ENCODE results near the gene SRGAP2C.
A peak's percentile ranks its signal among the peaks of the same experiment; 100 is the strongest.
"Not testable (repeated sequence)": the region's sequence is repeated elsewhere in the genome, so short reads cannot be mapped to it uniquely, and the experiment has no call there.

The SRGAP2C gene

GRCh38 chr1:121178197-121178596, 6.6 kb upstream of the SRGAP2C start:
- H3K4me3 ChIP-seq (ENCODE audit: low read length); DNase-seq (ENCODE audit: low read depth): not testable (repeated sequence)

GRCh38 chr1:121183867-121184266, 908 bp upstream of the SRGAP2C start:
- peak overlapping the region; percentile 46 for H3K4me3 ChIP-seq (ENCODE audit: low read length)
- DNase-seq (ENCODE audit: low read depth) = not testable (repeated sequence)

DNA sequence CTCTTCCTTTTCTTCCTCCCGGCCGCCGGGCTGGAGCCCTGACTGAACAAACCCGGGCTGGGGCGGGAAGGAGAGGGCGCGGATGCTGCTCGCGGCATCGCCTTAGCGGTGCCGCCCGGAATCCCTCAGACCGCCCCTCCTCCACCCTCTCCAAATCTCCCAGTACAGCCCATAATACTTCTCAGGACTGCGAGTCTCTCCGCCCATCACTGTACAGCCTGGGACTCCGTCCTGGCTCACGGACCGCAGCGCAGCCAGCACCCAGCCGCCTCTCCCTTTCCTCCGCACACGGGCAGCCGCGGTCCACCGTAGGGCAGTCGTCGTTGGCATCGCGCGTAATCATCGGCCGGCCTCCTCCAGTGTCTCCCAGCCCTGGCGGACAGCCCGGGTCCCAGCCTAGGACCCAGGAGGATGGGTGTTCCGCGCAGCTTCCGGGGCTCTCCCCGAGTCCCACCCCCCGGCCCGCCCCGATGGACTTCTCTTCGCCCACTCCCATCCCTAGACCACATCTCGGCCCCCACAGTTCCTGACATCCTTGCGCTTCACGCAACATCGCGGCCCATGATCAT, 449 bp downstream of the SRGAP2C start:
- DNase-seq (ENCODE audit: low read depth); H3K4me3 ChIP-seq (ENCODE audit: low read length): not testable (repeated sequence)

GRCh38 chr1:121186191-121186590, 1.4 kb downstream of the SRGAP2C start:
- H3K4me3 ChIP-seq (ENCODE audit: low read length); DNase-seq (ENCODE audit: low read depth): not testable (repeated sequence)

DNA sequence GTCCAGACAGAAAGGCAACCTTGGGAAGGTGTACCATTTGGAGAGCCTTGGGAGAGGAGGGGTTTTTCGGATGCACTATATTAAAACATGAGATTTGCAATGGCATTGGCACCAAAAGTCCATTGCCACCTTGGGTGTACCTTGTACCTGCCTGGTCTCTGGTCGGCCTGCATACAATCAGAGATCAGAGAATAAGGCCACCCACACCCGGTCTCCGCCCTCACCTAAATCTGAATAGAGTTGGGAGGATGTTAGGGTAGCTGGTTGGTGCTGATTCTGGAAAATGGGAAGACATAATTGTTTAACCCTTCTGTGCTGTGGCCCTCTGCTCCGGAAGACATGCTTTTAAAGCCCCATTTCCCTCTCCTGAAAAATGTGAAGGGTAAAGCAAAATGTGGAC, 3.1 kb downstream of the SRGAP2C start:
- DNase-seq (ENCODE audit: low read depth); H3K4me3 ChIP-seq (ENCODE audit: low read length): not testable (repeated sequence)

- not testable (repeated sequence) for DNase-seq (ENCODE audit: low read depth); H3K4me3 ChIP-seq (ENCODE audit: low read length)
Observed at GRCh38 chr1:121192512-121192911, 7.7 kb downstream of the SRGAP2C start.

DNA sequence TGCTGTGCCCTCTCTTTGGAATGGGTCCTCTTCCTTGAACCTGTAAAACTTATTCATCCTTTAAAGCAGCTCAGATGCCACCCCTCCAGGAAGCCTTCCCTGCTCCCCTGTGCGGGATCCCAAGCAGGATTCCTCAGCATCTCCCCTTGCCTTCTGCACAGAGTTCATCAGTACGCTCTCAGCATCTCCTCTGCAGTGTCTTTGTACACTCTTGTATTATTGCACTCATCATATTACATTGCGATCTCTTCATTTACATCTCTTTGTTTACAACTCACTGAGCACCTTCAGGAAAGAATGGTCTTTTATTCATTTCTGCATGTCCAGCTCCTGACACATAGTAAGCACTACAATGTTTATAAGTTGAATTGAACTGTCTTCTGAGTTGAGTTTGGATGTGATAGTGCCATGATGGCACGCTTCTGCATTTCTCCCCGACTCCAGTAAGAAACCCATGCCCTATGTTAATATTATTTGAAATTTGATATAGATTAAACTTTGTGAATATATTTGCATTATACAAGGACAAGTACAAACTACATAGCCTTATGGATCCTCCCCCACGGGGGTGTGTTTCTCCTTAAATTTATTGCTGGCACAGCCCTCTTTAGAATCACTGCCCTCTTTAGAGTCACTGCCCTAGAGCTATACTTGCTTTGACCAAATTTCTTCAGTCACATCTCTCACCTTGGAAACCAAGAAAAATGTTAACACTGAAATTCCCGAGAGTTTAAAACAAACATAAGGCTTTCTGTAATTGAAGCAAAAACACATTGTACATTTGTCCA, 12.5 kb downstream of the SRGAP2C start:
- not testable (repeated sequence) for H3K4me3 ChIP-seq (ENCODE audit: low read length); DNase-seq (ENCODE audit: low read depth)

DNA sequence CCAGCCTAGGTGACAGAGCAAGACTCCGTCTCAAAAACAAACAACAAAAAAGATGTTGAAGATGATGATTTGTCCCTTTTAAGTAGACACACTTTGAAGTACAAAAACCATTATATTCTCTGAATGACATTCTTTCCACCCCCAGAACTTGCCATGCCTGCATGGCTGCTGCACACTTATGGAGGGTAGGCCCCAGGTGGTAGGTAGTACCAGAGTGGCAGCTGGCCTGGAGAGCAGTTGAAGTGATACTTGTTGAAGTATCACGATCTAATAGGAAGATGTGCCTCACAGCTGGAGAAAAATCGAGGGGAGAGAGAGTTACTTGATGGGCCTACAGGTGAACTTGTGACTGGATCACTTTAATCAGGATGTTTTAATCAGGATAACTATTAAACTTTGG, 15.0 kb downstream of the SRGAP2C start:
- not testable (repeated sequence) for H3K4me3 ChIP-seq (ENCODE audit: low read length); DNase-seq (ENCODE audit: low read depth)

DNA sequence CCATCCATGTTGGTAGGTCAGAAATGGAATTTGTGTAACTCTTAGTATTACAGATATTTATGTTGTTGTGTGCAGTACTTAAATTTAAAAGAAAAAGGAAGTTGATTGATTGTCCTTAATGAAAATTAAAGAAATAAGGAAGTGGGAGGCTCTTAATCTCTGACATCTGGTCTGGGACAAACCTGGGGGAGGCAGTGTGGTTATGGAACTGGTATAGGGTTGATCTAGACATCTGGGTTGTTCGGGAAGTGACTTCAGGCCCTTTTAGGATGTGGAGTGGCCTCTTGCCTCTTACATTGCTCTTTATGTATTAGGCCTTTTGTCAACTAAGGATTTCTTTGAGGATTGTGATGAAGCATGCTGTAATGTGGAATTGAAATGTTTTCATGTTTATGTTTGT, 15.5 kb downstream of the SRGAP2C start:
- not testable (repeated sequence) for DNase-seq (ENCODE audit: low read depth); H3K4me3 ChIP-seq (ENCODE audit: low read length)

DNA sequence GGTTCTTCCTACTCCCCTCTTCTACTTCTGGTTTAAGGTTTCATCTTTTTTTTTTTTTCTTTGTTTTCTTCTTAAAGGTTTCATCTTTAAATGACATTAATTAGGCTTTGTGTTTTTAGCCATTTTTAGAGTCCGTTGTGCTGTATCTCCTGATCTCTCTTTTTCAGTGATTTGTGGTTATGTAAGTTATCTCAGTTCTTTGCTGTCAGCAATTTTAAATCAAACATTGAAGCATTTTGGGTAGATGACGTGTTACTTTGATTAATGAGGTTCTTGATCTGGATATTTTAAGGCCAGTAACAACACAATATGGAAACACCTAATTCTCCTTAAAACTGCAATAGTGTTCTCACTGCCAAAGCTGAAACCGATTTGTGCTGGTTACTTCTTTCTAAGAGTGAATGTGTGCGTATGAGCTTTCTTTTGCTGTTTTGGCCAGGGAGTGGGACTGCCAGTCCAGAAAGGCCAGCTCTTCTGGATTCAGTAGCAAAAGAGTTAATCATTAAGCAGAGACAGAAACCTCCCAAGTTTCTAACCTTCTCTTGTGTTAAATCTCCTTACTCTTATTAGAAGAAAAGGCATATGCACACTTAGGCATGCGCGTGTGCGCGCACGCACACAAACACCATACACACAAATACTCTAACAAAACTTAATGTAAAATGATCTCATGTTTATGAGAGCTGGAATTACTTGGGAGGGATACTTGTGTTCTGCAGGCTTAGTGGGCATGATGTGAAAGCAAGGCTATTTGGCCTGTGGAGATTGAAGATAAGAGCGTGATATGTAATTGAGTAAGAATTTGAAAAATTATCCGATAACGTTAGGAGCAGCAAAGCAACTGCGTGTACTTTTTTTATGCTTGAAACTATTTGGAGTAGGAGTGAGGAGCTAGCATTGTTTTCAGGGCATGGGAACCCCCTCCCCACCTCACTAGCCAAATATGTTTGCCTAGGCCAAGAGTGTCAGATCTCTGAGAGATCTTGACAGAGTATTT, 16.5 kb downstream of the SRGAP2C start:
- H3K4me3 ChIP-seq (ENCODE audit: low read length) = not testable (repeated sequence)
- peak; percentile 22 for DNase-seq (ENCODE audit: low read depth)

GRCh38 chr1:121202986-121203385, 18.2 kb downstream of the SRGAP2C start:
- not testable (repeated sequence) for H3K4me3 ChIP-seq (ENCODE audit: low read length); DNase-seq (ENCODE audit: low read depth)

GRCh38 chr1:121205786-121206711, 21.3 kb downstream of the SRGAP2C start:
- DNase-seq (ENCODE audit: low read depth); H3K4me3 ChIP-seq (ENCODE audit: low read length): not testable (repeated sequence)

GRCh38 chr1:121207328-121207727, 22.6 kb downstream of the SRGAP2C start:
- H3K4me3 ChIP-seq (ENCODE audit: low read length); DNase-seq (ENCODE audit: low read depth): not testable (repeated sequence)

DNA sequence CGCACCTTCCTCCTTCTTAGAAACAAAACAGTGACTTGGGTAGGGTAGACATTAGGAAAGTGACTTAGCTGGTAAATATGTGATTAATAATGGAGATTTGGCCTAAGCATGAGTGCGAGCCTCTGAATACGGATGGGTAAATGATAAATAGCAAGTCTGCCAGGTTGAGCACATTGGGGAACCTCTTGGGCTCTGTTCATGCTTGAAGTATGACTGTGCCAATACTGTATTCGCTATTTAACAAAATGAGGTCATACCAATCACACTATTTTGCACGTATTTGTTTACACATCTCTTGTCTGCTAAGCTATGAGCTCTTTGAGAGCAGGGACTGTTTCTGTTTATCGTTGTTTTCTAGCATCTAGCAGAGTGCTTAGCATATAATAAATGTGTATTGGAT, 23.6 kb downstream of the SRGAP2C start:
- DNase-seq (ENCODE audit: low read depth); H3K4me3 ChIP-seq (ENCODE audit: low read length): not testable (repeated sequence)

- not testable (repeated sequence) for DNase-seq (ENCODE audit: low read depth); H3K4me3 ChIP-seq (ENCODE audit: low read length)
Observed at GRCh38 chr1:121210778-121211177, 26.0 kb downstream of the SRGAP2C start.

GRCh38 chr1:121213491-121213890, 28.7 kb downstream of the SRGAP2C start:
- not testable (repeated sequence) for DNase-seq (ENCODE audit: low read depth); H3K4me3 ChIP-seq (ENCODE audit: low read length)

DNA sequence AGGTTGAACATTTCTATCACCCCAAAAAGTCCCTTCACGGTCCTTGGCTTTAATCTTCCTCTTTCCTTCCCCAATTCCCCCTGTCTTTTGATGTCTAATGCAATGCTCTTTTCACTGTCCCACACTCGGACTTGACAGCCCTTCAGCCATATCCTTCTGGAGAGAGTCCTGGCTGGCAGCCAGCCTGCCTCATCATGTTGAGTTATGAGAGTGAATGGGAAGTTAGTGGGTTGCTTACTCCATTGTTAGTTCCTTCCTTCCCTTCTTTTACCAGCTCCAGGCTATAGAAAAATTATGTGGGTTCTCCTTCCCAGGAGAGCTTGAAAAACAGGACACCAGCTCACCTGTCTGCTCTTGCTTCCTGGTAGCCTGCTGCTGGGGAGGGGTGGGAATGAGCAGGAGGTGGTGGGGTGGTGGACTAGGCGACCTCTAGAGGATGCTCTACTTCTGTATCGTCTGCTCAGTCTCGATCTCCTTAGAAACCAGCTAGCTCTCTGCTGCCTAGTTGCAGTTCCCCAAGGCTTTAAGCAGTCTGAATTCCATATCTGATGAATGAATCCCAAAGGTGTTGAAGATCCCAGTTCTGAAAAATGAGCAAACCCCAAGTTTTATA, 29.9 kb downstream of the SRGAP2C start:
- H3K4me3 ChIP-seq (ENCODE audit: low read length); DNase-seq (ENCODE audit: low read depth): not testable (repeated sequence)

- not testable (repeated sequence) for H3K4me3 ChIP-seq (ENCODE audit: low read length); DNase-seq (ENCODE audit: low read depth)
Observed at GRCh38 chr1:121215699-121216417, 31.1 kb downstream of the SRGAP2C start.

Measured in retinal pigment epithelial cell (primary cell).